ENCODE data around the gene ACD.

ACD gene

DNA sequence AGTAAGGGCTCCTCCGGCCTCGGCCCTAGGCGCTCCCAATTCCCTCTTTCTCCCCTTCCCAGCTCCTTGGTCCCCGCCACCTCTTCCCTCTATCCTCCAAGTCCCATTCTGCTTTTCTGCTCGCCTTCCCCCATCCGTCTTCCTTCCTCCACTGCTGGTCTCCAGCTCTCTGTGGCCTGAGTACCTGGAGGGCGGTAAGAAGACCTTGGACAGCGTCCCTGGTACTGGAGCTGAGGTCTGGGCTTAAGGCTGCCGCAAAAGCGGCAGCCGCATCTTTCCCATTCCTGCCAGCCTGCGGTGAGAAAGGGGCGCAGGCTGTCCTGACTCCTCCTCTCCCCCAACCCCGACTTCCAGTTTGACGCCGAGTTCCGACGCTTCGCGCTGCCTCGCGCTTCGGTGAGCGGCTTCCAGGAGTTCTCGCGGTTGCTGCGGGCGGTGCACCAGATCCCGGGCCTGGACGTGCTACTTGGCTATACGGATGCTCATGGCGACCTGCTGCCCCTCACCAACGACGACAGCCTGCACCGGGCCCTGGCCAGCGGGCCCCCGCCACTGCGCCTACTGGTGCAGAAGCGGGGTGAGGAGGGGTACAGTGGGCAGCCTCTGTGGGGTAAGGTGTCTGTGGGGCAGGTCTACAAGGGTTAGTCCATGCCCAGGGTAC lies 1.2 kb upstream of the ACD start:
- no peak for DNase-seq

GRCh38 chr16:67660564-67661028 lies 536 bp upstream of the ACD start, which contains the start of gene PARD6A:
Gene PARD6A (plus strand): TSS chr16:67660960. CDS start chr16:67661039, 79 bp downstream.
- peak; percentile 89 for DNase-seq

DNA sequence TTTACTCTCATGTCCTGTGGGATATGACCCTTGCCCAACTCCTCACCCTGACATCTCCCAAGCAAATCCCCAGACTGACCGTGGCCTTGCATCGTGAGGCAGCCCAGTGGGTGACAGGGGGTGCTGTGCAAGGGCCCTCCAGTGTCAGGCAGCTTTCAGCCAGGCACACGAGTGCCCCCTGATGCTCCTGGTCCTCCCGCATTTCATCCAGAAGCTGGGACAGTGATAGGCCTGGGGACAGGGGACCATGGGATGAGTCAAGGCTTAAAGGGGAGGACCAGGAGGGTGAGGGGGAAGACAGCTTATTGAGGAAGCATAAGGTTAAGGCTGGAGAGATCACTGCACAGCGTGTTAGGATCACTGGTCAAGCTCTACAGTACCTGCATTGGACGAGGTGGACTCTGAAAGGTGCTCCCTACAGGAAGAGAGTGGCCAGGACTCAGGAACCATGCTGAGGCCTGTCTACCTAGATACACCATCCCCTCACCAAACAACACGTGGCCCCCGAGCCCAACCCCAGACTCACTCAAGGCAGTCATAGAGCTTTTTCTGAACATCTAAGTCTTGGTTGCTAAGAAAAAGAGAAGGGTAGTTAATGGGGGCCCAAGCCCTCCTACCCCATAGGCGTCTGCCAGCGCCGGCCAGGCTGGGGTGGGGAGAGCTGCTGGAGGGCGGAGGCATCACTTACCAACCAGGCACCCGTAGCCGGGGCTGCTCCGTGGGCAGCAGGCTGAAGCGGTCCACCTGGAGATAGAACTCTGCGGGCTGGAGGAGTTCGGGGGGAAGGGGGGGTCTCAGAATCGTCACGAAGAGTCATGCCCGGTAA lies 998 bp downstream of the ACD start:
- no peak for DNase-seq

GRCh38 chr16:67657751-67658518 lies 2.1 kb downstream of the ACD start:
- no peak for DNase-seq

- no peak for DNase-seq
Observed at GRCh38 chr16:67657017-67657608, 2.9 kb downstream of the ACD start.

GRCh38 chr16:67656344-67657016 lies 3.6 kb downstream of the ACD start:
- DNase-seq = no peak

- DNase-seq = no peak
Observed at GRCh38 chr16:67655363-67655762, 4.7 kb downstream of the ACD start.

DNA sequence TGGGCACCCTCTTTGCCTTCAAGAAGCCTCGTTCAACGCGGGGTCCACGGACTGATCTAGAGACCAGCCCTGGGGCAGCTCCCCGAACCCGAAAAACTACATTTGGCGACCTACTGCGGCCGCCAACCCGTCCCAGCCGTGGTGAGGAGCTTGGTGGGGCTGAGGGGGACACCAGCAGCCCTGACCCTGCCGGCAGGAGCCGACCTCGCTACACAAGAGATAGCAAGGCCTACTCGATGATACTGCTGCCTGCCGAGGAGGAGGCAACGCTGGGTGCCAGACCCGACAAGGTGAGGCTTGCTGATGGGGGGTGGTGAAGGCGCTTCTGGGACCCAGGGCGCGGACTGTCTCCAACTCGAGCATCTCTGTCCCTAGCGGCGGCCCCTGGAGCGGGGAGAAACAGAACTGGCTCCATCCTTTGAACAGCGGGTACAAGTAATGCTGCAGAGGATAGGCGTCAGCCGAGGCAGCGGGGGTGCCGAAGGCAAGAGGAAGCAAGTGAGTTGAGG lies 5.6 kb downstream of the ACD start:
- DNase-seq = no peak

- DNase-seq = no peak
Observed at GRCh38 chr16:67653789-67654402, 6.2 kb downstream of the ACD start.

DNA sequence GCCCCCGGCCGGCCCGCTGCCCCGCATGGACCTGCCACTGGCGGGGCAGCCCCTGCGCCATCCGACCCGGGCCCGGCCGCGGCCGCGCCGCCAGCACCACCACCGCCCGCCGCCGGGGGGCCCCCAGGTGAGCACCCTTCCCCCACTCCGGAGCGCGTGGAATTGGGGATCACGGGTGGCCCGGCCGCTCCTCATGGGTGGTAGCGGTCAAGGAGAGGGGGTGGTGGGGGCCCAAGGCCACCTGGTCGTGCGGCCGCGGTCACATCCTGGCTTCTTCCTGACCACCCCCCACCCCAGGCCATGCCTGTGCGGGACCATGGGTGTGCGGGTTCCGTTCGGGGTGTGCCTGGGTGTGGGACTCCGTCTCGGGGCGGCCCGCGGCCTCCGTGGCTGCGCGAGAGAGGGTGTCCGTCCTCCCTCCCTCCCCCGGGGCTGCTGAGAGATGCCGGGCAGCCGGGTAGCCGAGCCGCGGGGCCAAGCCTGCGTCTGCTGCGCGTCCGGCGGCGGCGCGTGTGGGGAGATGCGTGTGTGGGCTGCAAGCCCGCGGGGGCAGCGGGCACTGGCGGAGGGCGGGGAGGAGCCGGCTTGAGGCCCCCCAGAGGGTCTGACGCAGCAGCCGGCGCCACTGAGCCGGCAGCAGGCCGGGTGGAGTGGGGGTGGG lies 6.8 kb downstream of the ACD start:
- DNase-seq = no peak

DNA sequence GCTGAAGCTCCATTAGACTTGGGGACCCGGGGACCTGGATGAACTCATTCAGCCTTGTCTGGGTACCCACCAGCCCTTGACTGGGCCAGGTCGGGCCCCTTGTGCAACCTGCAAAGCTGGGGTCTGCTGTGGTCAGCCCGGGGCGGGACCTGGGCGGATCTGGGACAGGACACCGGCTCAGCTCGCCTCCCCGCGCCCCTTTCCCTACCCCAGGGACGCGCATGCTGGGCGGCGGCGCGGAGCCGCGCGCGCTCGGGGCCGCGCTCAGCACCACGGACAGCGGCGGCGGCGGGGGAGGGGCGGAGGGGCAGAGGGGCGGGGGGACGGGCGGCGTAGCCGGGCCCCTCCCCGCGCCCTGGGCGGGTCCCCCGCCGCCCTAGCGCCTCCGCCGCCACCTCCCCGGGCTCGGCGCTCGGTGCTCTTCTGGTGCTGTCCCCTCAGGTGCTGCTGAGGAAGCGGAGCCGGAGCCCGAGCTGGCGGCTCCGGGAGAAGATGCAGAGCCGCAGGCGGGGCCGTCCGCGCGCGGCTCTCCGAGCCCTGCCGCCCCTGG lies 7.4 kb downstream of the ACD start:
- no peak for DNase-seq

GRCh38 chr16:67651847-67652246 lies 8.2 kb downstream of the ACD start:
- no peak for DNase-seq

DNA sequence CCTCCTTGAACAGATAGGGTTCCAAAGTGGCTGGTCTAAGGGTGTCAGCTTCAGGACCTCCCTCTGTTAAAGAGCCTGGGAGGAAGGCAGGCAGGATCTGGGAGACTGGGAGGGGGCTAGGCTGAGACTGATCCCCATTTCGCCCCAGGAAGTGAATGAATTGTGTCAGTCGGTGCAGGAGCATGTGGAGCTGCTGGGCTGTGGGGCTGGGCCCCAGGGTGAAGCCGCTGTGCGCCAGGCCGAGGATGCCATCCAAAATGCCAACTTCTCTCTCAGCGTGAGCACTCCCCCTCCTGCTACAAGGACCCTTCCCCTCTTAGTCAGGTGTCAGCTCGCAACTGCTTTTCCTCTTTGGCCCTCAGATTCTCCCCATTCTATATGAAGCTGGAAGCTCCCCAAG lies 9.0 kb downstream of the ACD start:
- DNase-seq = no peak

- no peak for DNase-seq
Observed at GRCh38 chr16:67650023-67650422, 10.0 kb downstream of the ACD start.

DNA sequence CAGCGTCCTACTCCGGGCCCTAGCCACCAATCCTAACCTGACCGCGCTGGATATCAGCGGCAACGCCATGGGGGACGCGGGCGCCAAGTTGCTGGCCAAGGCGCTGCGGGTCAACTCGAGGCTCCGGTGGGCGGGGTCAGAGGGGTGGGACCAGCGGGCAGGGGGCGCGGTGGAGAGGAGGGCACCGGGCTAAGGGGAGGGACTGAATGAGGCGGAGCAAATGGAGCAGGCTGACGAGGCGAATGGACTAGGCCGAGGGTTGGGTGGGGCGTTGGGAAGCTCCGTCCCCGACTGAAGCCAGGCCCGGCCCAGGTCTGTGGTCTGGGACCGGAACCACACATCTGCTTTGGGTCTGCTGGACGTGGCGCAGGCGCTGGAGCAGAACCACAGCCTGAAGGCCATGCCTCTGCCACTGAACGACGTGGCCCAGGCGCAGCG lies 10.5 kb downstream of the ACD start:
- no peak for DNase-seq

- no peak for DNase-seq
Observed at GRCh38 chr16:67648764-67649407, 11.2 kb downstream of the ACD start.

DNA sequence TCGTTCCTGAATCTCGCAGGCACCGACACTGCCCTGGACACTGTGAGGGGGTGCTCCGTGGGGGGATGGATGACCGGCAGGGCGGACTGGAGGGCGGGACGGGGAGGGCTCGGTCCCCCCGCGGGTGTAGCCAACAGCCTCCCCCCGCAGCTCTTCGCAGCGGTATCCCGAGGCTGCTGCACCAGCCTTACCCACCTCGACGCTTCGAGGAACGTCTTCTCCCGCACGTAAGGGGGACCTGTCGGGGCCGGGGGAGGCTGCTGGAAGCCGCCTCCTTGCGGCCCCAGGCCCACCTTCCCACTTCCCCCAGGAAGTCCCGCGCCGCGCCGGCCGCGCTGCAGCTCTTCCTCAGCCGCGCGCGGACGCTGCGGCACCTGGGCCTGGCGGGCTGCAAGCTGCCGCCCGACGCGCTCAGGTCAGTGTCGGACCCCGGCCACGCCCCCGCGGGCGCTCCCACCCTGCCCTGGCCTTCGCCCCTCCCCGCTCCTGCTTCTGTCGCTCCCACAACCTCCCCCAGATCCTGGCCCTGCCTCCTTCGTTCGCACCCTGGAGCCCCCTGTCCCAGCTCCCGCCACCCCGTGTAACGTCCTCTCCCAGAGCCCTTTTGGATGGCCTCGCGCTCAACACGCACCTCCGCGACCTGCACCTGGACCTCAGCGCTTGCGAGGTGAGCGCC lies 11.8 kb downstream of the ACD start:
- no peak for DNase-seq

GRCh38 chr16:67647681-67648080 lies 12.4 kb downstream of the ACD start:
- DNase-seq = no peak

GRCh38 chr16:67647111-67647651 lies 12.9 kb downstream of the ACD start:
- DNase-seq = no peak
